GM19452 (cell line): ENCODE measurements around the gene MEIOSIN.
"Not testable (repeated sequence)": the region's sequence is repeated elsewhere in the genome, so short reads cannot be mapped to it uniquely, and the experiment has no call there.

ENCODE experiments used
- ATAC-seq: cut with Tn5 transposase; IDR thresholded peaks from one replicate; pipeline ENCODE4 v1.9.1; 2021; ENCODE audit not compliant: unreplicated experiment

Gene MEIOSIN

DNA sequence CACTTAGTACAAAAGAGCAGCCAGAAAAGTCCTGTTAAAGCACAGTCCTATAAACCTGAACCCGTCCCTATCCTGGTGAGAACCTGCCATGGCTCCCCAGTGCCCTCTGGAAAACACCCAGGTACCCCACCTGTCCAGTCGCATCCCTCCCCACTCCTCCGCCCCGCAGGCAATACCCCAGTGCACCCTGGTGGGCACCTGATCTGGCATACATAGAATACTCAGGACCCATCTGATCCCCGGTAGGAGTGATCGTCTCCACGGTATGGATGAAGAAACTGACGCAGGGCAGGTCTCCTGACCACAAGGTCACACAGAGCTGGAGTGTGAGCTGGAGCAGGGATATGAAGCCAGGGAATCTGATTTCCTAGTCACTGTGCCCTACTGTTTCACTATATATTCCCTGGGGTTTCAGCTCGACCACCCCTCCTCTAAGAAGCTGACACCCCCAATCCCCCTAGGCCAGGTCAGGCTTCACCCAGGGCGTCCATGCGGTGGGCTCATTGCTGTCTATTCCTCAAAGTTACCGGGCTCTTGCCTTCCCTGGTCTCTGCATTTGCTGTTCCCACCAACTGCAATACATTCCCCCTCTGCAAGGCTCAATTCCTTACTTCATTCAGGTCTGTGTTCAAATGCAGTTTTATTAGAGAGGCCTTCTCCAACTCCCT is 15.1 kb upstream of the MEIOSIN start:
- ATAC-seq = no peak

GRCh38 chr19:45720065-45720464 is 13.2 kb upstream of the MEIOSIN start:
- not testable (repeated sequence) for ATAC-seq

DNA sequence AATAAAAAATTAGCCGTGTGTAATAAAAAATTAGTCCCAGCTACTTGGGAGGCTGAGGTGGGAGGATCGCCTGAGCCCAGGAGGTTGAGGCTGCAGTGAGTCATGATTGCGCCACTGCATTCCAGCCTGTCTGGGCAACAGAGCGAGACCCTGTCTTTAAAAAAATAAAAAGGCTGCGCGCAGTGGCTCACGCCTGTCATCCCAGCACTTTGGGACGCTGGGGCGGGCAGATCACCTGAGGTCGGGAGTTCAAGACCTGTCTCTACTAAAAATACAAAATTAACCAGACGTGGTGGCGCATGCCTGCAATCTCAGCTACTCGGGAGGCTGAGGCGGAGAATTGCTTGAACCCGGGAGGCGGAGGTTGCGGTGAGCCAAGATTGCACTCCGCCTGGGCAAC is 4.6 kb upstream of the MEIOSIN start:
- not testable (repeated sequence) for ATAC-seq

GRCh38 chr19:45729800-45730290 is 3.4 kb upstream of the MEIOSIN start:
- ATAC-seq = no peak

DNA sequence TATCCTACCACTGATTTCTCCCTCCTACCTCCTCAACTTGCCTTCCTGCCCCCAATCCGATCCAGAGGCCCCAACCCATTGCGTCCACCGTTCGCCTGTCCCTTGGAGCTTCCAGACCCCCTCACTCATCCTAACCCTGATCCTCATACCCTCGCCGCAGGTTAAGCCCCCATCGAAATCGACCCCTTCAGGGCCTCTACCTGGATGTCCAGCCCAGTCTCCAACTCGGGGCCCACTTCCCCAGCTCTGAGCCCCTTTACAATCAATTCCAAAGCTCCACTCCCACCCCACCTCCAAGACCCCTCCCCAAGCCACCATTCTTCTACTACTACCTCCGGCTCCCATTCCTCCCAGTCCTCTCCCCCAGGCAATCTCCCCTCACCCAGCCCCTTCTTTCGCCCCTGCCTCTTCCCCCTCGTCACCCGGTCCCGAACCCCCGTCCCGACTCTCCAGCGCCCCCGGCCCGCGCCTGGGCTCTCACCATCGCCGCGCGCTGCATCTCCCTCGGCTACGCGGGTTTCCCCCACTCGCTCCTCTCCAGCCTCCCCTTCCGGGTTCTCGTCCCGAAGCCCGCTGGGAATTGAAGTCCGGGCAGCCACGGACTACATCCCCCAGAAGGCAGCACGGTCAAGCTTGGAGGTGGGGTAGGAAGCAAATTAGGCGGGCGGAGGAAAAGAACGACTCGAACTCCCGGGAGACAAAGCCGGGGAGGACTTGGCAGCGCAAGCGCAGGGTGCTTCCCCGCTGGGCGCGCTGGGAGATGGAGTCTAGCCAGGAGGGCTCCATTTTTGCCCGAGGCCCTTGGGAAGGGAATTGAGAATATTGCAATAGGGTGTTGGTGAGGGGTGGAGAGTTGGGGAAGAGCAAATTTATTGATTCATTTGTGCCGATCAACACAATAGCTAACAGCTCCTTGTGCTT is 2.6 kb upstream of the MEIOSIN start, which contains the start of gene FBXO46:
Gene FBXO46, minus strand, starts transcription at position 529 of the 921 bp plus-strand sequence. CDS start 17,401 bp downstream, outside the sequence.
- ATAC-seq = peak; percentile 85

DNA sequence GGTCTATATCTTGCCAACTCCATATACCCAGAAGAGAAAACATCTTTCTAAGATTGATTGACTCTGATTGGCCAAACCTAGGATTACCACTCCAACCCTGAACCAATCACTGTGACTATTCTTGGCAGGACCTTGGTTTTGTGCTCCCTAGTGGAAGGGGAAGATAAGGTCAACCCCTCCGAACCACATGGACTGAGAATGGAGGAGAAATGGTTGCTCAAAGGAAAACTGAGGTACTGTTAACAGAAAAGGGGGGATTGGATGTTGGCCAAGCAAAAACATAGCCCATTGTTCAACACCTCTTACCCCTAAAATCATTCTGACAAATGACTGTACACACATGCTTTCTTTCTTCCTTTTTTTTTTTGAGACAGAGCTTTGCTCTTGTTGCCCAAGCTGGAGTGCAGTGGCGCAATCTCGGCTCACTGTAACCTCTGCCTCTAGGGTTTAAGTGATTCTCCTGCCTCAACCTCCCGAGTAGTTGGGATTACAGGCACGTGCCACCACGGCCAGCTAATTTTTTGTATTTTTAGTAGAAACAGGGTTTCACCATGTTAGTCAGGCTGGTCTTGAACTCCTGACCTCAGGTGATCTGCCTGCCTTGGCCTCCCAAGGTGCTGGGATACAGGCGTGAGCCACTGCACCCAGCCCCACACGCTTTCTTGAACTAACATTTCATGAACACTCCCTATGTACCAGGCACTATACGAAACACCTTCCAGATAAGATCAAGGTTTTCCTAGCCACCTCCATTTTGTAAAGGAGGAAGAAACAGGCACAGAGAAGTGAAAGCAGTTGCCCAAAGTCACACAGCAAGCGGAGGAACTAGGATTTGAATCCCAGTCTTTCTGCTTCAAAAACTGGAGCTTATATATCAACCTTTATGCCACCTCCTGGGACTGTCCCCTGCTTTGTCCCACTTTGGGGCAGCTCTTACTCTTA is 6.5 kb downstream of the MEIOSIN start:
- ATAC-seq = no peak

DNA sequence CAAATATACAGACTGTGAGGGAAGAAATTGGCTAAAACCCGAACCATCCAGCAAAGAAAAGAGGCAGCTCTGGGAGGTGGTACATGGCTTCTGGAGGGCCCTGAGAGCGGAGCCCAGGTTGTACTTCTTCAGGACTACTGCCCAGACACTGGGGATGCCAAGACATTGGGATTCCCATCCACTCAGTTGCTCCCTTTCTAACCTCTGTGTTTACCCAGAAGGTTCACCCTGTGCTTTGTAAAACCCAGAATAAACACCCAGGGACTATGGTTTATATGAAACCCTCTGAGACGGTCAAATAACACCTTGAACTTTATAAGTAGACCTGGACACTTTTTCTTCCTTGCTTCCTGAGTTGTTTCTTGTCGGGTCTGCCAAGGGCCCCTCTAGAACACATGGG is 9.7 kb downstream of the MEIOSIN start:
- ATAC-seq = no peak

DNA sequence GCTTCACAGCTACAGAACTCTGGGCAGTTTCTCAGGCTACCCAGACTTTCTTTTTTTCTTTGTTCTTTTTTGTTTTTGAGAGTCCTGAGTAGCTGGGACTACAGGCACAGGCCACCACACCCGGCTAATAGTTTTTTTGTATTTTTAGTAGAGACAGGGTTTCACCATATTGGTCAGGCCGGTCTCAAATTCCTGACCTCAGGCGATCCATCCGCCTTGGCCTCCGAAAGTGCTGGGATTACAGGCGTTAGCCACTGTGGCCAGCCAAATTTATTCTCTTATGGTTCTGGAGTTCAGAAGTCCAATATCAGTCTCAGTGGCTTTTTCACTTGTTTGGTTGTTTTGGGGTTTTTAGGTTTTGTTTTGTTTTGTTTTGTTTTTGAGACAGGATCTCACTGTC is 12.4 kb downstream of the MEIOSIN start:
- no peak for ATAC-seq

- no peak for ATAC-seq
Observed at GRCh38 chr19:45746866-45747265, 13.6 kb downstream of the MEIOSIN start.

DNA sequence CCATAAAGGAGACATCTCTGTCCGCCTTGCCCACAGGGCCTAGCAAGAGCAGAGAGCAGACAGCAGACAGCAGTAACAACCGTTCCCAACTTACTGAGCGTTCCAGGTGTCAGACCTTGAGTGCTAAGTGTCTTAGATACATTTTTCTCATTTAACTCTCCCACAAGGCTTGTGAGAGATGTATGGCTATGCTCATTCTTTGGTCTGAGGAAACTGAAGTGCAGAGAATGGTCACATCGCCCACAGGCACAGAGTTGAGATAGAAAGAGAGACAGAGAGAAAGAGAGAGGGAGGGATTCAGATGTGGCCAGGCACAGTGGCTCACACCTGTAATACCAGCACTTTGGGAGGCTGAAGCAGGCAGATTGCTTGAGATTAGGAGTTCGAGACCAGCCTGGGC is 14.3 kb downstream of the MEIOSIN start:
- ATAC-seq = no peak

DNA sequence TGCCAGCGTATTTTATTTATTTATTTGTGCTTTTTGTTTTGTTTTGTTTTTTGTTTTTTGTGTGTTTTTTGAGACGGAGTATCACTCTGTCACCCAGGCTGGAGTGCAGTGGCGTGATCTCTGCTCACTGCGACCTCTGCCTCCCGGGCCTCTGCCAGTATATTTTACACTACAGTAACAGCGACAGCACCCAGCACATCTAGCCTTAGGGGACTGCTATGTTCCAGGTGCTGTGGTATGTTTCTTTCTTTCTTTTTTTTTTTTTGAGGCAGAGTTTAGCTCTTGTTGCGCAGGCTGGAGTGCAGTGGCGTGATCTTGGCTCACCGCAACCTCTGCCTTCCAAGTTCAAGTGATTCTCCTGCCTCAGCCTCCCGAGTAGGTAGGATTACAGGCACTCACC is 18.2 kb downstream of the MEIOSIN start:
- not testable (repeated sequence) for ATAC-seq

- no peak for ATAC-seq
Observed at GRCh38 chr19:45752639-45753038, 19.4 kb downstream of the MEIOSIN start.

DNA sequence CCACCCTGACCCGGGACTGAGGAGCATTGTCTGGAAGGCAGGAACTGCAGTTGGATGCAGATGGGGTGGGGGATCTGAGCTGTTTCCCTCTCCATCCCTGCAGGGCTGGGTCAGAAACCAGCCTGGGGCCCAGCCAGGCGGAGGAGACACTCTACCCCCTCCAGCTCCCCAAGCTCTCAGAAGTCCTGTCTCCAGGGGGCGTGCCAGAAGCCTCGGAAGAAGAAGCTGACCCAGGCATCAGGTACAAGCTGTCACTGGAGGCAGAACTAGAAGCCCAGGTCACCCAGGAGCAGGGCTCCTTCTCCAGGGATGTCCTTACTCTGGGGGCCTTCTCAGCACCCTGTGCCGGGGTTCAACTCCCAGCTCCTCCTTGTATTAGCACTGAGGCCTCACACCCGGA is 20.3 kb downstream of the MEIOSIN start:
- ATAC-seq = no peak

GRCh38 chr19:45754323-45754722 is 21.1 kb downstream of the MEIOSIN start:
- no peak for ATAC-seq

GRCh38 chr19:45757695-45758094 is 24.5 kb downstream of the MEIOSIN start:
- no peak for ATAC-seq

GRCh38 chr19:45758921-45759320 is 25.7 kb downstream of the MEIOSIN start:
- ATAC-seq = no peak

DNA sequence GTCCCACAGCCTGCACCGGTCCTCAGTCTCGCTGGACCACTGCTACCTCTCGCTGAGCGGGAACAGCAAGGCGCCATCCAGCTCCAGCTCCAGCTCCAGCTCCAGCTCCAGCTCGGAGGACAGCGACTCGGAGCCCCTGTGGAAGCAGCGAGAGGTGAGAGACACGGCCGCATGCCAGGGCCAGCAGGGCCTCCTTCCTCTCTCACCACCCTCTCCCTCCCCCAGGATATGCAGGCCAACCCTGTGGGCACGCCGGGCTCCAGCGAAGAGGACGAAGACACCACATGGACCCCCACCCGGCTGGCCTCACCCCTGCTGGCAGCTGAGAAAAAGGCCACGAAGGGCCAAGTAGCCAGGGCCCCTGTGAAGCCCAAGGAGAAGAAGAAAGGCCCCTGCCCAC is 28.5 kb downstream of the MEIOSIN start:
- no peak for ATAC-seq

GRCh38 chr19:45762870-45763631 is 29.8 kb downstream of the MEIOSIN start:
- ATAC-seq = no peak

DNA sequence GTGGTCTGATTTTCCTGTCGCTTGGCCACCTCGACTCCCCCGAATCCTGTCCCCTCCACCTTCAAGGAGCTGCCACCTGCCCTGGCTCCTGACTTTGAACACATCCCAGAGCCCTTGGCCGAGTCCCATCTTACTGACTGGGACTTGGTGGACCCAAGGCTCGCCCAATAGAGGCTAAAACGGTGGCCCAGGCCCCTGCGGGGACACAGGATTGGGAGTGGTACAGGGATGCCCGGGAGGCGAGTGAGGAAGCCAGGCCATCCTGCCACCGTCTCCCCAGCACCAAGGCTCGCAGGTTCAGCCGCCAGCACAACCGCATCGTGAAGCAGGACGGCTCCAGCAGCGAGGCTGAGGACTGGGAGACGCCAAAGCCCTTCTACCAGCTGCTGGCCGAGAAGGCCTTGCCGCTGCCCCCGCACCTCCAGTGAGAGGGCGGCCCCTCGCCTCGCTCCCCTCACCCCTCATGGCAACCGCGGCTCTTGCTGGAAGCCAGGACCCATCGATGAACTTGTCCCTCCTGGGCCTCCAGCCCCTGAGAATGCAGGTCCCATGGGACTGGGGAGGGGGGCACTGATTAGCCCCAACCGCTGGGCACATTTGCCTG is 30.6 kb downstream of the MEIOSIN start:
- no peak for ATAC-seq

- no peak for ATAC-seq
Observed at GRCh38 chr19:45764475-45764874, 31.2 kb downstream of the MEIOSIN start.
